K562 (cell line): ENCODE data around the gene LY6G6D. TPM values are rescaled to one million over a fixed set of nuclear protein-coding genes. Genes with fewer than 3 reads are reported as not detected.
A peak's percentile ranks its signal among the peaks of the same experiment; 100 is the strongest.

Source experiments
- E2F3 ChIP-seq: fragments of 250-450 bp; sonication (Bioruptor Pico); IDR thresholded peaks from 2 replicates; pipeline ENCODE4 v1.4.0; 2020; ENCODE audit warnings: mild to moderate bottlenecking
- ERF ChIP-seq: fragments of 450-650 bp; formaldehyde crosslinking; IDR thresholded peaks from 2 replicates; pipeline ENCODE4 v1.4.0; 2020; ENCODE audit warnings: mild to moderate bottlenecking, mixed read lengths
- HDAC8 ChIP-seq: fragments of 450-650 bp; IDR thresholded peaks from 2 replicates; pipeline ENCODE4 v1.6.1; 2016; ENCODE audit warnings: mild to moderate bottlenecking, missing genetic modification characterization, moderate library complexity, missing compliant biosample characterization
- MAFK ChIP-seq: IDR thresholded peaks from 2 replicates; pipeline ENCODE4 v1.6.1; 2011; ENCODE audit warnings: low read length, improper control_type of control experiment
- NFRKB ChIP-seq: fragments of 450-650 bp; IDR thresholded peaks from 2 replicates; pipeline ENCODE4 v1.6.1; 2016; ENCODE audit warnings: low read depth
- NR3C1 ChIP-seq: sonication (generic); formaldehyde crosslinking; IDR thresholded peaks from 2 replicates; pipeline ENCODE4 v1.8.1; 2022; ENCODE audit warnings: missing genetic modification reagents
- NUFIP1 ChIP-seq: fragments of 450-650 bp; IDR thresholded peaks from 2 replicates; pipeline ENCODE4 v1.6.1; 2018; ENCODE audit not compliant: partially characterized antibody
- RAD21 ChIP-seq, 2 experiments: fragments of 250-450 bp in 1 of 2; fragments of 450-650 bp in 1 of 2; sonication (Bioruptor Pico) in 1 of 2; formaldehyde crosslinking in 1 of 2; IDR thresholded peaks in 1 of 2; conservative IDR thresholded peaks in 1 of 2; 2 replicates each; pipeline versions ENCODE4 v1.4.0 to v1.8.0; 2020 to 2022; ENCODE audit warnings: mild to moderate bottlenecking in 2 of 2, moderate library complexity in 1 of 2
- TCF7L2 ChIP-seq: fragments of 150-350 bp; IDR thresholded peaks from 2 replicates; pipeline ENCODE4 v1.6.1; 2016; ENCODE audit warnings: low read depth, mild to moderate bottlenecking, low read length, moderate library complexity
- ZNF431 ChIP-seq: sonication (generic); formaldehyde crosslinking; IDR thresholded peaks from 2 replicates; pipeline ENCODE4 v1.8.0; 2022; ENCODE audit warnings: mild to moderate bottlenecking, missing genetic modification reagents
- ZNF445 ChIP-seq: fragments of 250-450 bp; sonication (Bioruptor Pico); IDR thresholded peaks from 2 replicates; pipeline ENCODE4 v1.4.0; 2020; ENCODE audit warnings: low read depth, mild to moderate bottlenecking, moderate library complexity
- polyA plus RNA-seq, 8 experiments: library from polyadenylated mRNA; depleted of rRNA in 4 of 8; stranded (reverse) in 5 of 8; unstranded in 3 of 8; fragments of >200 nt; fragmentation: Nextera tagmentation in 2 of 8; fragmentation: Illumina TruSeq in 1 of 8; extraction: Ambion mirVana in 2 of 8; extraction: Trizol in 1 of 8; gene quantifications; 2 replicates each; pipeline versions ENCODE4 v1.2.1 to v1.2.3, GENCODE V29; 2011 to 2014; ENCODE audit warnings: inconsistent platforms in 1 of 8, missing spikeins in 1 of 8
- total RNA-seq, 7 experiments: library from RNA; depleted of rRNA in 6 of 7; stranded (reverse); fragments of >200 nt in 6 of 7; fragmentation: Illumina TruSeq in 2 of 7; extraction: Trizol in 2 of 7; gene quantifications; 2 replicates each; pipeline versions ENCODE4 v1.2.1 to v1.2.3, GENCODE V29; 2011 to 2021; ENCODE audit warnings: low replicate concordance in 1 of 7
- TF ChIP-seq, protein P1 (sequence below): fragments of 450-650 bp; conservative IDR thresholded peaks from 2 replicates; pipeline ENCODE4 v1.6.1; 2016; ENCODE audit warnings: missing genetic modification characterization, low read depth, mild to moderate bottlenecking, control low read depth, missing compliant biosample characterization
- TF ChIP-seq, protein P2 (sequence below): sonication (generic); formaldehyde crosslinking; IDR thresholded peaks from 2 replicates; pipeline ENCODE4 v1.8.0; 2022; ENCODE audit warnings: mild to moderate bottlenecking, missing genetic modification reagents, borderline replicate concordance
- TF ChIP-seq, protein P3 (sequence below): sonication (generic); formaldehyde crosslinking; IDR thresholded peaks from 2 replicates; pipeline ENCODE4 v1.8.1; 2022; ENCODE audit warnings: missing genetic modification reagents
- TF ChIP-seq, protein P4 (sequence below): fragments of 250-450 bp; sonication (Bioruptor Pico); IDR thresholded peaks from 2 replicates; pipeline ENCODE4 v1.5.0; 2021; ENCODE audit warnings: mild to moderate bottlenecking, moderate library complexity
- TF ChIP-seq, protein P5 (sequence below): fragments of 250-450 bp; sonication (Bioruptor Pico); IDR thresholded peaks from 2 replicates; pipeline ENCODE4 v1.5.0; 2020; ENCODE audit warnings: mild to moderate bottlenecking, borderline replicate concordance

LY6G6D gene
- total and polyA plus RNA-seq, 9 of the 15 experiments (the other 6 are each of a cell fraction or from before 2014, with no cell fraction given), result 0.30 to 0.38 TPM; not detected in 7

DNA sequence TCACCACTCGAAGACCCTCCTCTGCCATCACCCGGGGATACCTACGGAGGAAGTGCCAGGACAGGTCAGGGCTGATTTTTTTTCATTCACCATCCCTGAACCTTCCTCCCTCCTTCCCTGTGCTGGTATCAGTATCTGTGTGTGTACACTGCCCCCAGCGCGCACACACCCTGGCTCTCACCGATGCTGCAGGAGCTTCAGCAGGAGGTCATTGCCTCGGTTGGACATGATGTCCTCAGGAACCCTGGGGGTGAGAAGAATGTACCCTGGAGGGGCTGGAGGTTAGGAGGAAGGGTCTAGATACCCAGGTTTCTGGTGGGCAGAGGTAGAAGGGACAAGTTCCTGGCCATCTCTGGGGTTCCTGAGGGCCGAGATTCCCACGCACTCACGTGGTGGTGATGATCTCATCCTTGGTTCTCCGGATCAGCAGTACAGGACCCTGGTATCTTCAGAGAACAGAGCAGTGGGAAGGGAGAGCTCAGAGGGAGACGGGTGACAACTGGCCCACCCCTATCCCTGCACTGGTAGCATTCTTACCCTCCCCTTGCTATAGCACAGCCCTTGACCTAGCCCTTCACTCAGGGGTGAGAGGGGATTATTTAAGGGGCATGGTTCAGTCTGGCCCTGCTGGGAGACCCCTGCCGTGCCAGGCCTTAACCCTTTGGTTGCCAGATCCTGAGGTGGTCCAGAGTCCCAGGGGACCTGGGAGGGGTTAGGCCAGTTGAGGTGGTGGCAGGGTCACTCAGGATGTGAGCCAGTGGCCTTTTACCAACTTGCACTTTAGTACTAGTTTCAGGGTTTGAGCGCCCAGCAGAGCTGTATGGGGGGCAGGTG, 27.1 kb upstream of the LY6G6D start (continued):
- TF ChIP-seq, protein P1, sequence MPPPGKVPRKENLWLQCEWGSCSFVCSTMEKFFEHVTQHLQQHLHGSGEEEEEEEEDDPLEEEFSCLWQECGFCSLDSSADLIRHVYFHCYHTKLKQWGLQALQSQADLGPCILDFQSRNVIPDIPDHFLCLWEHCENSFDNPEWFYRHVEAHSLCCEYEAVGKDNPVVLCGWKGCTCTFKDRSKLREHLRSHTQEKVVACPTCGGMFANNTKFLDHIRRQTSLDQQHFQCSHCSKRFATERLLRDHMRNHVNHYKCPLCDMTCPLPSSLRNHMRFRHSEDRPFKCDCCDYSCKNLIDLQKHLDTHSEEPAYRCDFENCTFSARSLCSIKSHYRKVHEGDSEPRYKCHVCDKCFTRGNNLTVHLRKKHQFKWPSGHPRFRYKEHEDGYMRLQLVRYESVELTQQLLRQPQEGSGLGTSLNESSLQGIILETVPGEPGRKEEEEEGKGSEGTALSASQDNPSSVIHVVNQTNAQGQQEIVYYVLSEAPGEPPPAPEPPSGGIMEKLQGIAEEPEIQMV (tag), result no peak
- TF ChIP-seq TCF7L2 (no peak), NFRKB (no peak), ZNF445 (CRISPR knock-in tag) (no peak), ZNF431 (CRISPR knock-in tag) (no peak), MAFK (no peak), RAD21 (CRISPR knock-in tag; conservative IDR thresholded peaks at IDR 0.05 in 1 of 2, IDR thresholded peaks at IDR 0.05 in 1 of 2) (no peak), NR3C1 (no peak; the same call in 1 of the 2 replicates), HDAC8 (tag) (no peak), ERF (CRISPR knock-in tag) (0 out of 2 replicates have a peak, but pooled peaks have one; percentile 9), E2F3 (CRISPR knock-in tag) (no peak), NUFIP1 (no peak)
- TF ChIP-seq, protein P2, sequence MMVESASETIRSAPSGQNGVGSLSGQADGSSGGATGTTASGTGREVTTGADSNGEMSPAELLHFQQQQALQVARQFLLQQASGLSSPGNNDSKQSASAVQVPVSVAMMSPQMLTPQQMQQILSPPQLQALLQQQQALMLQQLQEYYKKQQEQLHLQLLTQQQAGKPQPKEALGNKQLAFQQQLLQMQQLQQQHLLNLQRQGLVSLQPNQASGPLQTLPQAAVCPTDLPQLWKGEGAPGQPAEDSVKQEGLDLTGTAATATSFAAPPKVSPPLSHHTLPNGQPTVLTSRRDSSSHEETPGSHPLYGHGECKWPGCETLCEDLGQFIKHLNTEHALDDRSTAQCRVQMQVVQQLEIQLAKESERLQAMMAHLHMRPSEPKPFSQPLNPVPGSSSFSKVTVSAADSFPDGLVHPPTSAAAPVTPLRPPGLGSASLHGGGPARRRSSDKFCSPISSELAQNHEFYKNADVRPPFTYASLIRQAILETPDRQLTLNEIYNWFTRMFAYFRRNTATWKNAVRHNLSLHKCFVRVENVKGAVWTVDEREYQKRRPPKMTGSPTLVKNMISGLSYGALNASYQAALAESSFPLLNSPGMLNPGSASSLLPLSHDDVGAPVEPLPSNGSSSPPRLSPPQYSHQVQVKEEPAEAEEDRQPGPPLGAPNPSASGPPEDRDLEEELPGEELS, result 0 out of 2 replicates have a peak, but pooled peaks have one; percentile 70
- TF ChIP-seq, protein P3, sequence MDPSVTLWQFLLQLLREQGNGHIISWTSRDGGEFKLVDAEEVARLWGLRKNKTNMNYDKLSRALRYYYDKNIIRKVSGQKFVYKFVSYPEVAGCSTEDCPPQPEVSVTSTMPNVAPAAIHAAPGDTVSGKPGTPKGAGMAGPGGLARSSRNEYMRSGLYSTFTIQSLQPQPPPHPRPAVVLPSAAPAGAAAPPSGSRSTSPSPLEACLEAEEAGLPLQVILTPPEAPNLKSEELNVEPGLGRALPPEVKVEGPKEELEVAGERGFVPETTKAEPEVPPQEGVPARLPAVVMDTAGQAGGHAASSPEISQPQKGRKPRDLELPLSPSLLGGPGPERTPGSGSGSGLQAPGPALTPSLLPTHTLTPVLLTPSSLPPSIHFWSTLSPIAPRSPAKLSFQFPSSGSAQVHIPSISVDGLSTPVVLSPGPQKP, result no peak
- TF ChIP-seq, protein P4, sequence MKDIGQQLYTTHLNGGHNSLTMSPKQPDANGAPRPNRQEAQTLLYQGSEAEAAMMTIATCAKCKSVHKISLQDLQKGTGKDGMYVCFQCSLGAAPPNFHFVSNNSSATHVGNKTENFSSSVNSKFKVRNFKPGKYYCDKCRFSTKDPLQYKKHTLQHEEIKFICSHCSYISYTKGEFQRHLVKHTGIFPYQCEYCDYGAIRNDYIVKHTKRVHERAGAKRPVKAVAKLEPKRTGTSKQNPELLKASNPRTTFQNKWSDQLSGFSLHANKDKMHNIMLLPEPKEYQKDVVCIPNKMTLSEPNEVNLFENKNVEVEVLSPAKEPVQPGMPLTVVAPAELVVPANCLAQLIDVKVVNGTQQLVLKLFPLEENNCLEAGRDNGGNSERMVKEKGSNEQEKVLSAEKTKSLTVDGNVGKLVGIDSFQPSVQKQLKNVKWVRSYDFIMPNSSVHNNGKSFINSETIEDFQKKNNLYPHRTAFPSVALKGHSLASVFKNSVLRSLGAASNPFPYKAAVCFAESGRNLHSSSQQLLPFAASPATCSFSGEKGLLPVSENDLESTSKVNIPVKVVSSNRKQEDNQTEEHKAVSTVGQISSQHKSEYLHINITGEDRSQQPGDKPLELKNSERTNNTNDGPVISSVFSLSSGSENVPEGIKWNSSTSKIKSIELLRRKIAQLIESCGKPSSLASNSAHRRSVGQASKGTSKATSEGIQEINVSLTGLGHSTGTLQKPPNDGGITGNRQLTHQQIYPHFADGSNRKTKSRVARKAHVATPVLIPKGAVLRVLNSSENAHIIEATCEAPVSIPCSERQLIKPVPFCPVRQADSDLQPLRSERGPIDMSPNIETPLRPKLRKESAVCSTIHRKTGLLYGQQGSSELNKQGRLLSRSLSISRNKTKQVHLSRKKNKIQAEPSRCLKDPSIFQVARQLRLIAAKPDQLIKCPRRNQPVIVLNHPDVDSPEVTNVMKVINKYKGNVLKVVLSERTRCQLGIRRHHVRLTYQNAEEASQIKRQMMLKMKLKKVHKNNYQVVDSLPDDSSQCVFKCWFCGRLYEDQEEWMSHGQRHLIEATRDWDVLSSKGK (CRISPR knock-in tag), result no peak
- TF ChIP-seq, protein P5, sequence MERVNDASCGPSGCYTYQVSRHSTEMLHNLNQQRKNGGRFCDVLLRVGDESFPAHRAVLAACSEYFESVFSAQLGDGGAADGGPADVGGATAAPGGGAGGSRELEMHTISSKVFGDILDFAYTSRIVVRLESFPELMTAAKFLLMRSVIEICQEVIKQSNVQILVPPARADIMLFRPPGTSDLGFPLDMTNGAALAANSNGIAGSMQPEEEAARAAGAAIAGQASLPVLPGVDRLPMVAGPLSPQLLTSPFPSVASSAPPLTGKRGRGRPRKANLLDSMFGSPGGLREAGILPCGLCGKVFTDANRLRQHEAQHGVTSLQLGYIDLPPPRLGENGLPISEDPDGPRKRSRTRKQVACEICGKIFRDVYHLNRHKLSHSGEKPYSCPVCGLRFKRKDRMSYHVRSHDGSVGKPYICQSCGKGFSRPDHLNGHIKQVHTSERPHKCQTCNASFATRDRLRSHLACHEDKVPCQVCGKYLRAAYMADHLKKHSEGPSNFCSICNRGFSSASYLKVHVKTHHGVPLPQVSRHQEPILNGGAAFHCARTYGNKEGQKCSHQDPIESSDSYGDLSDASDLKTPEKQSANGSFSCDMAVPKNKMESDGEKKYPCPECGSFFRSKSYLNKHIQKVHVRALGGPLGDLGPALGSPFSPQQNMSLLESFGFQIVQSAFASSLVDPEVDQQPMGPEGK (CRISPR knock-in tag), result no peak
